Fibroblast of peridontal ligament (primary cell): ENCODE data around the gene AK8.
"Not testable (repeated sequence)": the region's sequence is repeated elsewhere in the genome, so short reads cannot be mapped to it uniquely, and the experiment has no call there.

Experiments
- DNase-seq: peaks from one replicate; pipeline ENCODE4 v3.0.0-alpha.2; 2010; ENCODE audit errors: extremely low read depth

Gene AK8

DNA sequence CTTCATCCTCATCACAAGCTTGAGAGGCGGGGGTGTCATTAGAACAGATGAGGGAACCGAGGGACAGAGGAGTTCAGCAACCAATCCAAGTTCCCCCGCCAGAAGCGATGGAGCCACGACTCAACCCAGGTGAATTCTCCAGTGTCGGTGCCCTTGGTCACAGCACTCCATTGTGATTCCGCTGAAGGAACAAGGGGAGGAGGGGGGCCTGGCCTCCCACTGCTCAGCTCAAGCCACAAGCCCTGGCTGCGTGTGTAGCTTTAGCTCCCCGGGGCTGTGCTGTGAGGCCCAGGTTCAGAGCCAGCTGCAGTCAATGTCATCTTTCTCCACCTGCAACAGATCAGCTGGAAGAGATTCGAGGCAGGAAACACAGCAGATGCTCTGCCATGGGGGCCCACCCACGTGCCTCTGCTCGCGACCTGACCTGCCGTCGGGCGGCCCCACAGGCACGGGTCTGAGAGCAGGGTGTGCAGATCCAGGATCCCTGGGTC is 135.2 kb downstream of the AK8 start:
- no peak for DNase-seq

DNA sequence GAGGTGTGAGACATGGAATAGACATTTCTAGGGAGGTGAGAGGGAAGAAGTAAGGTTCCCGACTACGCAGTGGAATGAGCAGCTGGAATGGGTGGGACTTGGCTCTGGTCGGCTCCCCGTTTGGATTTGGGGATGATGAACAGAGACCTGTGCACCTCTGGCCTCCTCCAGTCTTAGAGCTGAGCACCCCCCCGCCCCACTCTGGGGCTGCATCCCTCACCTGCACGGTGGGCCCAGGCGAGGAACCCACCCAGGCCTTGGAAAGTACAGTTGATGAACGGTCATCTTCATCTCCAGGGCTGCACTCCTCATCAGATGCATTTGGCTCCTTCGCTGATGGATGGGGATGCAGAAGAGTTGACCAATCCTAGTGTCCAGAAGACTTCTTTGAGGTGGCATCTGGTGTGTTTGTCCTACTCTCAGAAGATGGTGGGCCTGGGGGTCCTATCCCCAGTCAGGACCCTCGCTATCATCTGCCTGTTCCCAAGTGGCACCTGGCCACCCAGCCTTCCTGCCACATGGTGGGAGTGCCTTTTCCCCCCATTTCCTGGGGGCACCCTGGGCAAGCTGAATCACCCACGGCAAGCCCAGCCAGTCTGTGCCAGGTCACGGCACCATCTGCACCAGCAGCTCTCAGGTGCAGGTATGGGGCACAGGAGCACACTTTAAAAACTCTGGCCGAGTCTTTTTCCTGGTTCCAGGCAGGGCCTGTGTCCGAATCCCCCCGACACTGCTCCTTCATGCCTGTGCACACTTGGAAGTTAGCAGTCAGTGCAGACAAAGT is 137.4 kb downstream of the AK8 start:
- no peak for DNase-seq

DNA sequence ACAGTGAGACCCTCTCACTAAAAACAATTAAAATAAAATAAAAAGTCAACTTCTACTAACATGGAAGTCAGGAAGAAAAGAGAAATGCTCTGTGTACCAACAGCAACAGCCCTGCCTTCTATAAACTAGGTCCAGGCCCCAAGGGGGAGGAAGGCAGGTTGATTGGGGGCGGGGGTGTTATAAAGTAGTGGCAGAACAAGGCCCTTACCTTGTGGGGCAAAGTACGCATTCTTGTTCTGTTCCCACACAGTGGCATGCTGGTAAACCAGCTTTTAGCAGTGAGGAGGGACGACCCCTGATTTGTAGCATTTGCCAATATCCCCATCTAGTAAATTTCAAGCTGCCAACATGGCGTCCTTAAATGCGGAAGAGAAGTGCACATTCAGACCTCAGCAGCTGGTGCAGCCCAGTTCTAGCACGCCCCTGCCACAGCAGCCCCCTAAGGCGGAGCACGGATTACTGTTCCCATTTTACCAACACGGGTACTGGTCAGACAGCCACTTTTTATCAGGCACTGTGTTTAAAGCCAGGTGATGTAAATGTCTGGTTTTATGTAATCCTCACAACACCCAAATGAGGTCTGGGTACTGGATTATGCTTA is 138.3 kb downstream of the AK8 start:
- DNase-seq: no peak

DNA sequence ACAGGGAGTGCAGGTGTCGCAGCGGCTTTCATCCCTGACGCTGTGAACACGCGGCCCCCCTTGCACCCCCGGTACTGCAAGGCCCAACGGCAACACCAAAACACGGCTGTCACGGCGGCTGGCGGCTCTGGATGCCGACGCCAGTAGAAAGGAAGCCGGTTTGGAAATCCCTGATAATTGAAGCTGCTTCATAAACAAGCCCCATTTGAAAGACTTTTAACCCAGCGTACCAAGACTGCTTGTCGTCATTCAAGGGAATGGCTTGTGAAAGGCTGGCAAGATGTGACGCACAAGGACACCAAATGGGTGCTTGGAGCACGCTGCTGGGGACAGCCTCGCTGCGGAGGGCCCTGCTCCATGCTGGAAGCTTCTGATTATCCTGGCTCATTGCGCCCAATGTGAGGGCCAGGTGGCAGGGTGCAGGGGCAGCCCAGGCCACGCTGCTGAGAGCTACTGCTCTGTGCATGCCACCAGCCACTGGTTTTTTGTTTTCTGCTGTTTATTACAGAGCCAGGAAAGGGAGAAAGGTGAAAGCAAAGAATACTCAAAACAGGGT is 144.7 kb downstream of the AK8 start:
- DNase-seq: peak; percentile 32

DNA sequence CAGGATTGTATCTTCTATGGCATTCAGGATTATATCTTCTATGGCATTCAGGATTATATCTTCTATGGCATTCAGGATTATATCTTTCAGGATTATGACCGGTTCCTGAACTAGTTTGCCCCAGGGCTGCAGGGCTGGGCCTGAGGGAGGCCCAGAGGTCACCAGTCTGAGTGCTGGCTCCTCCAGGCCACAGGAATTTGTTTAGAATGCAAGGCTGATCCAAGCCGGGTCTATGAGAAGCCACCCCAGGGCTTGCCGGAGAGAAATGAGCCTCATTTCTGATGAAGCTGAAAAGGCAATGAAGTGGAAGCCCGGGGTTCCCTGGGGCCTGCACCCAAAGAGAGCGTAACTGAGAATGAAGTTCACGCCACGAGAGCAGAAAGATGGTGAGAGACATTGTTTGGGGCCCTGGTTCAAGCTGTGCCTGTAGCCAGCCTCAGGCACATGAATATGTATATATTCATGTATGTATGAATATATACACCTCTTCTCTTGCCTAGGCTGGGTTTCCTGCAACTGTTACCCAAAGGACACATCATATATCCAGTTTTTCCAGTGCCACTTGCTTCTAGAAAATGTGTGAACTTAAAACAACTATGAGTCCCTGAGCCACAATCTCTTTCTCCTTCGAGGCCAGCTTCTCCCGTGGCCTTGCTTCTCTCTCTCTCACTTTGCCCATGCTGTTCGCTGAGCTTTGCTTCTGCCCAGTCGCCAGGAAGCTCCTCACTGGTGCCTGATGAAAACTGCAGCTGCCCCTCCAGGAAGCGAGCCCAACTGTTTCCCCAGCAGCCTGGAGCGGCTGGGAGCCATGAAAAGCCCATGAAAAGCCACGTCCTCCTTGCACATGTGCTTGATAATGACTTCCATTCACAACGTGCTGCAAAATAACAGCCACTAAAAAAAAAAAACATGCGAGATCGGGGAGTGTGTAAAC is 145.5 kb downstream of the AK8 start:
- peak; percentile 4 for DNase-seq

DNA sequence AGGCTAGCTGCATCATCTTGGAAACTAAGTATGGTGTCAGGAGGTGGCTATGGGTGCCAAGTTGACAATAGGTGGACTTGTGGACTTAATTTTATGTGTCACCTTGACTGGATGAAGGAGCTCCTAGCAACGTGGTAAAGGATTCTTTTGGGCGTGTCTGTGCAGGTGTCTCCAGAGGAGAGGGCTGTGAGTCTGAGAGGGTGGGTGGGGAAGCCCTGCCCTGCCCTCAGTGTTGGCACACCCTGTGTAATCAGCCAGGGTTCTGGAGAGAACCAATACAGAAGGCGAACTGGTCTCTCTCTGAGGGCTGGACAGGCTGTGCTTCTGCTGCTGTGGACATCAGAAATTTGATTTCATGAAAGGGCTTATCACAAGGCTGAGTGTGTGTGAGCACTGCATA is 146.9 kb downstream of the AK8 start:
- no peak for DNase-seq

DNA sequence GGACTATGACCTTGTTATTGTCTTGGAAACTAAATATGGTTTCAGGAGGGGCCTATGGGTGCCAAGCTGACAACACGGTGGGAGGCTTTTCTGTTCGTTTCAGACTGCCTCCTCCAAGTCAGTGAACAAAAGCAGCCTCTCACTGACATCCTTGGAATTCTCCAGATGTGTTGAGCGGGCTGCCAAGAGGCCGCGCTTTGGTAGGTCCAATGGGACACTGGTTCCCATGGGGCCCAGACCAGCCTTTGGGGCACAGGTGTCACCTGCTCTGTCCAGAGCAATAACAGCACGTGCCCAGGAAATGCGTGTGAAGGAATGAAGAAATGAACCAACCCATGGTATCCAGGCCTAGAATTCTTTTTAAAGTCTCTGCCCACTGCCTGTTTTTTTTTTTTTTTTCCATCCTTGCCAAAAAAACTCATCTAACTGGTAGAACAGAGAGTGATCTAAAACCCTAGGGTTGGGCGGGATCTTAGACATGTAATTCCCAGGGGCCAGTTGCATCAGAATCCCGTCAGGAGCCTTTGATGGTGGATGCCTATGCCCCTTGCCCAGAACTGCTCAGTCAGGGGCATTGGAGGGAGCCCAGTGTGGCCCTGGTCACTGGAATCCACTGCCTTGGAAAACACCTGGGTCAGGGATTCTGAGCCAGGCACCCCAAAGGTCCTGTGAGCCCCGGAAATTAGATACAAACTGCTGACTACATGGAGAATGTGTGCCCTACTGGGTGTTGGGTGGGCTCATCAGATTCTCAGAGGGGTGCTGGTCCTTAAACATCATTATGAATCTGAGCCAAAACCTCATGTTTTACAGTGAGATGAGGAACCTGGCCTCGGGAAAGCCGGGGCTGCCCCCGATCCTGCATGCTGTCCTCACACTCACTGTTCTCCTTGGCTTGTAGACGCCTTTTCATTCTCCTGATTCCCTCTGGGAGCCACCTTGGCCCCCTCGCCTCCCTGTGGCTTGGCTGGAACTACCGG is 147.7 kb downstream of the AK8 start:
- no peak for DNase-seq

DNA sequence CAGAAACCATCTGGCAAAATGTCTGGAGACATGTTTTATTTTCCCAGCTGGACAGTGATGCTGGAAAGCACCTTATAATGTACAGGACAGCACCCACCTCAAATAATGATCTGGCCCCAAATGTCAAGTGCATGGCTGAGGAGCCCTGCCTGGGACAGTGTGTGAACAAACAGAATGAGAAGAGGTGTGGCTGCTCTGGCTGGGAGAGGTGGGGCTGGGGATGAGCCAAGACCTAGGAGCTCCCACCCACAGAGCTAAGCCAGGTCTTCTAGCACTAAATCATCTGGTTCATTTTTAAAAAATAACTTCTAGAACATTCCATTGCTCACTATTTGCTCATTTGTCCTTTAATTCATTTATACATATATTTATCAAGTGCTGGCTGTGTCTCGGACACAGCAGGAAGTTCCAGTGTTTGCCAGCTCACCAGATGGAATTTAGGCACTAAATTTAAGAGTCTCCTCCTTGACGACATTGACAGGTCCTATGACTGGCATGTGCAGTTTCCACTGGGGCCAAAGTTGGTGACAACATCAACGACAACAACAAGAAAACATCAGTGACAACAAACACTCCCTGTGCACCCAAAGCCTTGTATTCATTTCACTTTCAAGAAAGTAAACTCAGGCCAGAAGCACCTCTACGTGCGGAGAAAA is 148.7 kb downstream of the AK8 start:
- no peak for DNase-seq

DNA sequence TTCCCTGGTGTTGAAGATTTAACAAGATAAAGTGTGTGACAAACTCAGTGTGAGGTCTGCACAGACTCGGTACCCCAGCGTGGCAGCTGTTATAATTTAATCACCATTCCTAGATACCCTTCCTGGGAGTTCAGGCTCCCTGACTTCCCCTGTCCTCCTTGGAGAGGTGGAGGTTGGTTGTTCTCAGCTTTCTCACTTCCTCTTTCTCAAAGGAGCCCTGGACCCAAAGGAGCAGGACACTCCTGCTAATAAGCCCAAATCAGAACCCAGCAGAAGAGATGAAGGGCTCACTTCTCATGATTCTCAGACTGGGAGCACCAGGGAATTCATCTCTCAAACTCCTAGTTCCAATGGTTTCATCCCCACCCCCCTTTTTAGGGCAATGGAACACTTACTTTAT is 149.6 kb downstream of the AK8 start:
- no peak for DNase-seq

DNA sequence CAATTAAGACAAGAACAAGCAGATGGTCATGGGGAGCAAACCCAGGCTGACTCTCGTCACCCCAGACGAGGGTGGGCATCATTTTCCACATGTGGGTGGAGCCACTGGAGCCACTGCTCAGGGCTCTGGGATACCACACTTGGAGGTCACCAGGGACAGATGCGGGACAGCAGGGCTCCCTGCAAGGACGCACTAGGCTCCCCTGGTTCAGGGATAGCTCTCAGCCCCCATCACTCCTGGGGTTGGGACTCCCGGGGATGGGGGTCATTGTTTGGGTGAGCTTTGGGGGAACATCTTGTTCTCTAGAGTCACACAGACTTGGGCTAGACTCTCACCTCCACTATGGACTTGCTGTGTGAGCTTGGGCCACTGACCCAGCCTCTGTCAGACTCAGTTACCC is 150.0 kb downstream of the AK8 start:
- no peak for DNase-seq

DNA sequence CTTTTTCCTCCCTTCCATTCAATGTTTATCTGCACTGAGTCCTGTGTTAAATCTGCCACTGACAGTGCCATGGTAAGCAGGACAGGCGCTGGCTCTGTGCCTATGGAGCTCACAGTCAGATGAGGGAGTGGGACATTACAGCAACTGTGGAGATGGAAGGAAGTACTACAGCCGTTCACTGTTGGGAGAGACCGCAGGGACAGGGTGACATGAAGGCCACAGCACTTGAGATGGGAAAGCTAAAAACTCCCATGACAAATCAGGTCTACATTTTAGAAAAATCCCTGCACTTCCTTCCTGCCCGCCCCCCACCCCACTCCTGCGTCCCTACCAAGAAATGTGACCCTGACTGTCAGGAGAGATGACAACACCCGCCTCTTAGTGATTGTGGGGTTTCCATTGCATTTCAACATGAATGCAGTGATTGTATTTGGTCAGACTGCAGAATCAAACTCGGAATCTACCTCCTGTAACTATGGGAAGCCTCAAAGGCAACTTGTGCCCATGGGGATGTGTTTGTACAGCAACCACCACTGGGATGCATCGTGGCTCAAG is 151.4 kb downstream of the AK8 start:
- no peak for DNase-seq

DNA sequence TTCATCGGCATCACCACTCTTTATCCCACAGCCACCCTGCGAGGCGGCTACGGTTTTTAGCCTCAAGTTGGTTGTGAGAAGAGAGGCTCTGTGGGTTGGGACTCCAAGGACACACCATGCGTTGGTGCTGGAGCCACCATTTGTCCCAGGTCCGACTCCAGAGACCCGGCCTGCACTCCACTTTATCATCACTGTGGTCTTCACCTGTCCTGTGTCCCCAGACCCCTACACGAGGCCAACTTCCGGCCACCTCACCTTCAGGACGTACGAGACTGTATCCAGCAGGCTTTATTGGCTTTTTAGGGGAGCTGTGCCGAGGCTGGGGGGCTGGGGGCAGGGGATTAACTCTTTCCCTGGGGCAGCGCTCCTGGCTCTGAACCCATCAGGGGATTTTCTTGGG is 152.8 kb downstream of the AK8 start:
- DNase-seq: no peak

DNA sequence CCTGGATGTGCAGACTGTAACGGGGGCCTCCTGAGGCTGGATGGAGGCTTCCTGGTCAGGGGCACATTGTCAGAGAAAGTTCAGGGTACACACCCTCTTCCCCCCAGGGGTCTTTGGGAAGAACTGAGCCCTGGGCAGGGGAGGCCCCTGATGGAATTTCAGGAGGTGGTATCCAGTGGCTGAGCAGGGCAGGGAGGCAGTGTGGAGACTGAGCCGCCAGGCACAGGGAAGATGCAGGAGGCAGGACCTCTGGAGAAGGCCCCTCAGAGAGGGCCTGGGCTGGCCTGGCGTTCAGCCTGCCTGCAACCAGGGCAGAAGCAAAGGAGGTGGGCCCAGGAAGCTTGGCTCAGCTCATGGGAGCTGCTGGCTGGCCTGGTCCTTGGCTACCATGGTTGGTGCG is 154.3 kb downstream of the AK8 start:
- DNase-seq: no peak

DNA sequence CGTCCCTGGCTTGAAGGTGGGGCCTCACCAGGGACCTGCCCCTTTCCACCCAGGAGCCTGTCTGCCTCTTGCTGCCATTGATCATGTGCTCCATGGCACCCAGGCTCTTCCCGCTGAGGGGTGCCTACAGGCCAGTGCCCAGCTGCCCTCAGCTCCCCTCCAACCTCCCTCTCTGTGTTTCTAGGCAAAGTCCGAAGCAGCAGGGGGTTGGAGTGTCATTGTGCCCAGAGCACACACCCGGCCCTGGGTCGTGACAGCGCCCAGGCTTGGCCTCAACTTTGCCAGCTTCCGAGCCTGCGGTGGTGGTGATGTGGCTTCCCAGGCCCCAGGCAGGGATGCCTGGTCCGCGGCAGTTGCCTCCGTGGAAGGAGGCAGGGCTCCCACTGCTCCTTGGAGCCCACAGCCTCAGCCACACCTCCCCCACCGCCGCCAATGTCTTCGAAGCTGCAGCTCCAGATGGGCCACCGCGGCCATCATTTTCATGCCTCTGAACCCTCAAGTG is 155.5 kb downstream of the AK8 start:
- DNase-seq: no peak

DNA sequence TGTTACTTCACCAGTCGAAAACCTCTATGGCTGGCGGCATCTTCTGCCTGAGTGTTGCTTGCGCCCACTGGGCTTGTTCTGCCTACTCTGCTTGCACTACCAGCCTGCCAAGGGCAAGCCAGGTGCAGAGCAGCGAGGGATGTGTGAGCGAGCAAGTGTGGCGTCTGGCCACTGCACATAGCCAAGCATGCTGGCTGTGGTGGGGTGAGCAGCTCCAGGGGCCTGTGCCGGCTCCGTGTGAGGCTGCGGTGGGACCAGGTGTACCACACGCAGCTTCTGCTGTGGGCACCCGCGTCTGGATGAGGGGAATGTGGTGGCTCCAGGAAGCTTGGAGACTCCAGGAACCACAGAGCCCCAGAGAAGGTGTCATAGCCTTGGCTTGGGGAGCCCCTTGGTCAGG is 156.4 kb downstream of the AK8 start:
- no peak for DNase-seq

DNA sequence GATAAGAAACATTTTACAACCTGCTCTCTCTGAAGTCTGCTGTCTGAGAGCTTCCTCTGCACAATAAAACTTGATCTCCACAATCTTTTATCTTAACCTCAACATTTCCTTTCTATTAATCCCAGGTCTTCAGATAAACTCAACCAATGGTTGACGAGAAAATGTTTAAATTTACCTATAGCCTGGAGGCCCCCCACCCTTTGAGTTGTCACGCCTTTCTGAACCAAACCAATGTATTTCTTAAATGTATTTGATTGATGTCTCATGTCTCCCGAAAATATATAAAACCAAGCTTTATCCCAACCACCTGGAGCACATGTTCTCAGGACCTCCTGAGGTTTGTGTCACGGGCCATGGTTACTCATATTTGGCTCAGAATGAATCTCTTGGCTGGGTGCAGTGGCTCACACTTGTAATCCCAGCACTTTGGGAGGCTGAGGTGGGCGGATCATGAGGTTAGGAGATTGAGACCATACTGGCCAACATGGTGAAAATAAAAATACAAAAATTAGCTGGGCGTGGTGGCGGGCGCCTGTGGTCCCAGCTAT is 159.6 kb downstream of the AK8 start:
- DNase-seq: not testable (repeated sequence)

DNA sequence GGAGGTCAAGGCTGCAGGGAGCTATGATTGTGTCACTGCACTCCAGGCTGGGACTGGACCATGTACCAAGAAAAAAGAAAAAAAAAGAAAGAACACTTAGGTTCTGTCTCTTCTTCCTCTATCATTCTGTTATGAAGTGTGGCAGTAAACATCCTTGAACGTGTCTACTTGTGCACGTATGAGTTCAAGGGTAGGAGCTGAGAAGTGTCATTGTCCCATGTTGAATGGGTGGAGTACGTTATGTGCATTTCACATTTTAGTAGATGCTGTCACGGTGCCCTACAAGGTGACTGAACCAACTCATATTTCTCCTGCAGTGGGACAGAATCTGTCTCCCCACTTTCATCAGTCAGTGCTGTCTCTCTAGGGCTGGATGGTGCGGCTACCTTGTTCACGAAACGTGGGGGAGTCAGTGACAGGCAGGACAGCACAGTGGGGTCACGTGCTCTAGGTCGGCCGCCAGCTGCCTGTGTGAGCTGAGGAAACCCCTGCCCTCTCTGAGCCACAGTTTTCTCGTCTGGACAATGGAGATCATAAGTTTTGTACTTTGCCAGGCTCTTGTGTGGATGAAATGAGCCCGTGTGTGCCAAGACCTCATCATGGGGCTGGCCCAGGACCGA is 160.6 kb downstream of the AK8 start:
- DNase-seq: no peak

DNA sequence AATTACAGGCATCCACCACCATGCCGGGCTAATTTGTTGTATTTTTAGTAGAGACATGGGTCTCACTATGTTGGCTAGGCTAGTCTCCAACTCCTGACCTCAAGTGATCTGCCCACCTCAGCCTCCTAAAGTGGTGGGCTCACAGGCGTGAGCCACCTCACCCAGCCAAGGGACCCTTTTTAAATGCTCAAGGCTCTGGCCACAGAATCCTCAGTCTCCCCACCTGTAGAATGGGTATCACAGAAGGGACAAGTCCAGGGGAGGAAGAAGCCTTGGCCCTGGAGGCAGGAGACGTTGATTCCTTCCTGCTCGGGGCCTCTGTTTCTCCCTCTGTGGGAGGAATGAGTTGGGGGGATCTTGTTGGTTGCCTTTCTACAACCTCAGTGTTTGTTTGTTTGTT is 162.1 kb downstream of the AK8 start:
- no peak for DNase-seq

DNA sequence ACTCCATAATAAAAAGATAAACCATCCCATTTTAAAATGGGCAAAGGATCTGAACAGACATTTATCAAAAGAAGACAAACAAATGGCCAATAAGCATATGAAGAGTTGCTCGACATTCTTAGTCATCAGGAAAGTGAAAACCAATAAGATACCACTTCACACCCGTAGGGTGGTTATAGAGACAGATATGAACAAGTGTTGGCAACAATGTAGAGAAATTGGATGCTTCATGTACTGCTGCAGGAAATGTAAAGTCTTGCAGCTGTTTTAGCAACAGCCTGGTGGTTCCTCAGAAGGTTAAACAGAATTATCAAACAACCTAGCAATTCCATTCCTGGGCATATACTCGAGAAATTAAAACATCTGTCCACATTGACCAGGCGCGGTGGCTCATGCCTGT is 165.3 kb downstream of the AK8 start:
- DNase-seq: no peak
